Lung (tissue), 12 donors: ENCODE measurements around the gene KRT4. TPM values are rescaled to one million over a fixed set of nuclear protein-coding genes. Genes with fewer than 3 reads are reported as not detected.

Source experiments
- ATAC-seq: fragments of 200-7000 bp; cut with Tn5 transposase; one replicate; pipeline ENCODE4 v1.9.1; 2020; ENCODE audit warnings: moderate number of reproducible peaks; ENCODE audit not compliant: insufficient read depth, low FRiP score
- DNase-seq, 3 donors: peaks; one replicate each; pipeline ENCODE4 v3.0.0-alpha.2; 2013 to 2017
- H3K27ac ChIP-seq, 2 donors: one replicate each; pipeline ENCODE4 v1.5.1; 2013; ENCODE audit warnings: mild to moderate bottlenecking in 2 of 2, moderate library complexity in 2 of 2, control low read depth in 1 of 2, inconsistent platforms in 1 of 2, low read depth in 1 of 2, low read length in 1 of 2
- H3K27me3 ChIP-seq, 3 donors: one replicate each; pipeline ENCODE4 v1.5.1; 2013; ENCODE audit warnings: low read length in 2 of 3; ENCODE audit not compliant: control insufficient read depth in 3 of 3, insufficient read depth in 3 of 3
- H3K36me3 ChIP-seq, 4 donors: one replicate each; pipeline ENCODE4 v1.5.1; 2013; ENCODE audit warnings: low read length in 4 of 4, mild to moderate bottlenecking in 1 of 4, moderate library complexity in 1 of 4; ENCODE audit not compliant: control insufficient read depth in 4 of 4, insufficient read depth in 4 of 4
- H3K4me1 ChIP-seq, 5 donors: one replicate each; pipeline ENCODE4 v1.5.1; 2013; ENCODE audit warnings: low read length in 5 of 5, mild to moderate bottlenecking in 2 of 5, moderate library complexity in 1 of 5; ENCODE audit not compliant: control insufficient read depth in 5 of 5, insufficient read depth in 5 of 5
- H3K4me3 ChIP-seq: one replicate; pipeline ENCODE4 v1.5.1; 2013; ENCODE audit warnings: mild to moderate bottlenecking, control low read depth, moderate library complexity
- H3K9ac ChIP-seq, 2 donors: one replicate each; pipeline ENCODE4 v1.5.1; 2013; ENCODE audit warnings: low read length in 2 of 2, control low read depth in 1 of 2; ENCODE audit not compliant: insufficient read depth in 1 of 2
- H3K9me3 ChIP-seq, 4 donors: one replicate each; pipeline ENCODE4 v1.5.1; 2013; ENCODE audit warnings: low read length in 3 of 4, mild to moderate bottlenecking in 1 of 4, moderate library complexity in 1 of 4; ENCODE audit not compliant: control insufficient read depth in 4 of 4, insufficient read depth in 3 of 4
- WGBS, 2 donors: extraction: QIAGEN DNeasy Blood & Tissue Kit; methylation state at CpG; one replicate each; pipeline ENCODE4 v1.1.7; 2013; 5-methylcytosine and 5-hydroxymethylcytosine counted together
- polyA plus RNA-seq, 2 donors: library from polyadenylated mRNA; stranded (reverse); fragments of 200-250 nt; gene quantifications; one replicate each; pipeline ENCODE4 v1.2.1, GENCODE V29; 2013
- total RNA-seq, 2 donors: library from RNA; depleted of rRNA in 1 of 2; stranded (reverse); fragments of >200 nt in 1 of 2; gene quantifications; one replicate each; pipeline ENCODE4 v1.2.1, GENCODE V29; 2014 to 2021
- TF ChIP-seq, protein P1 (sequence below): IDR thresholded peaks from 2 replicates; pipeline ENCODE4 v1.5.1; 2012; ENCODE audit warnings: mild to moderate bottlenecking; ENCODE audit errors: control extremely low read depth, extremely low read depth
- donor health status: control.
- donor health status: control.
- donor health status: Bipolar disorder and iron deficiency.
- donor health status: healthy.
- donor health status: DM: yes; HTN: yes; CAD: no.

KRT4 gene
- total and polyA plus RNA-seq, 4 donors = 1.3 to 7.7 (median 3.4) TPM

DNA sequence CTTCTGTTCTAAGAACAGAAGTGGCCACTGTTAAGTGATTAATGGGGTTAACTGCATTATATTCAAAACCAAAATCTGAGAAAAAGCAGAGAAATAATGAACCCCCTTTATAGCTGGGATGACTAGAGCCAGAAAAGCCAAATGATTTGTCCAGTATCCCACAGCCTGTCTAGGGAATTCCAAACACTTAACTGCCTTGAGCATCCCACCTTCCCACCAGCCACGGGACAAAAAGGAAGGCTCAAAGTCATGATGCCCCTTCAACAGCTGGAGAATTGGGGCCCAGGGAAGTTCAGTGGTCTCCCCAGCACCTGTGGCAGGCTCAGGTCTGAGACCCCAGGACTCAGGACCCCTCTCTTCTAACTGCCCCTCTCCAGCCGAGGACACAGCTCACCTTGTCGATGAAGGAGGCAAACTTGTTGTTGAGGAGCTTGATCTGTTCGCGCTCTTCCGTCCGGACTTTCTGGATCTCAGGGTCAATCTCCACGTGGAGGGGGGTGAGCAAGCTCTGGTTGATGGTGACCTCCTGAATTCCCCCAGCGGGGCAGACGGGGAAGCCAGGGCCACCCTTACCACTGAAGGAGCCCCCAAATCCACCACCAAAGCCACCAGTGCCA lies 605 bp downstream of the KRT4 start:
- WGBS, 2 donors = 77 to 89% methylated on average over 10 of the region's 10 CpGs
- Histone ChIP-seq H3K9ac (no peak overlapping the region), H3K27ac (no peak overlapping the region), H3K4me1 (peaks cover 0 to 25% (median 3%) of the 10 kb centered on the region in 5 donors), H3K36me3 (no peaks in the 10 kb centered on the region), H3K4me3 (no peak overlapping the region), H3K9me3 (peaks cover 0 to 3% (median 0%) of the 10 kb centered on the region in 4 donors), H3K27me3 (peaks cover 0 to 25% (median 2%) of the 10 kb centered on the region in 3 donors)
- no peak for ATAC-seq
- no peak for DNase-seq
- TF ChIP-seq, protein P1, sequence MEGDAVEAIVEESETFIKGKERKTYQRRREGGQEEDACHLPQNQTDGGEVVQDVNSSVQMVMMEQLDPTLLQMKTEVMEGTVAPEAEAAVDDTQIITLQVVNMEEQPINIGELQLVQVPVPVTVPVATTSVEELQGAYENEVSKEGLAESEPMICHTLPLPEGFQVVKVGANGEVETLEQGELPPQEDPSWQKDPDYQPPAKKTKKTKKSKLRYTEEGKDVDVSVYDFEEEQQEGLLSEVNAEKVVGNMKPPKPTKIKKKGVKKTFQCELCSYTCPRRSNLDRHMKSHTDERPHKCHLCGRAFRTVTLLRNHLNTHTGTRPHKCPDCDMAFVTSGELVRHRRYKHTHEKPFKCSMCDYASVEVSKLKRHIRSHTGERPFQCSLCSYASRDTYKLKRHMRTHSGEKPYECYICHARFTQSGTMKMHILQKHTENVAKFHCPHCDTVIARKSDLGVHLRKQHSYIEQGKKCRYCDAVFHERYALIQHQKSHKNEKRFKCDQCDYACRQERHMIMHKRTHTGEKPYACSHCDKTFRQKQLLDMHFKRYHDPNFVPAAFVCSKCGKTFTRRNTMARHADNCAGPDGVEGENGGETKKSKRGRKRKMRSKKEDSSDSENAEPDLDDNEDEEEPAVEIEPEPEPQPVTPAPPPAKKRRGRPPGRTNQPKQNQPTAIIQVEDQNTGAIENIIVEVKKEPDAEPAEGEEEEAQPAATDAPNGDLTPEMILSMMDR = no peak

DNA sequence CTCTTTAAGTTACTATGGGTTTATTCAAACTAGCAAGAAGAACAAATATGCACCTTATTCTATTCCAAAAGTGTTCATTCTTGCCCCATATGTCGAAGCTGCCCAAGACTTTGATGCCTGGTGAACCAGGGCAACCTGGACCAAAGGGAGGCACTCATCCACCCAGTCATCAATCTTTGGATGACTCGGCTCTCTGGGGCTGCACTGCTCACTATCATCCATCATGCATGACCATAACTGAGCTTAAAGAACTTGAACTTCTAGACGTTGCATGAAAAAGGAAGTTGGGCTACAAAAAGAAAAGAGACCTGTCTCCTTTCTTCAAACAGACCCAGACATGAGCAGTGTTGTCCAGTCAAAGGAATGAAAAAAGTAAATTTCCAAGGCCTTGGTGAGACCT lies 1.2 kb downstream of the KRT4 start:
- Histone ChIP-seq H3K4me3 (no peak overlapping the region), H3K9ac (no peak overlapping the region), H3K9me3 (peaks cover 0 to 3% (median 0%) of the 10 kb centered on the region in 4 donors), H3K27ac (no peak overlapping the region), H3K27me3 (peaks cover 0 to 30% (median 2%) of the 10 kb centered on the region in 3 donors), H3K36me3 (no peaks in the 10 kb centered on the region), H3K4me1 (peaks cover 0 to 22% (median 3%) of the 10 kb centered on the region in 5 donors)
- DNase-seq = no peak
- TF ChIP-seq, protein P1 = no peak
- 45 to 47% methylated on average over 3 of the region's 3 CpGs for WGBS, 2 donors
- ATAC-seq = no peak

DNA sequence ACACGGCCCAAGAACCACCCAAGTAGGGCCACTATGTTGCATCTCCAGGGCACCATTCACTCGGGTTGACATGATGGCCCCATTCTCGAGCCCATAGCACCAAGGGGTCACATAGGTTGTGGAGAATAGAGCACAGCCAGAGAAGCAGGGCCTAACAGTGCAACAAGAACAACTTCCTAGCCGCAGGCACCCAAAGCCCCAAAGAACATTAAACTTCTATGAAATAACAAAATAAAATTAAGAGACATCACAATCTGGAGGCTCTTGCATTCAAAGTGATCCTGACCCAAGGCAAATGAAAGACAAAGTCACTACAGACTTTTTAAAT lies 1.9 kb downstream of the KRT4 start:
- H3K36me3 ChIP-seq = no peaks in the 10 kb centered on the region
- peaks cover 0 to 30% (median 2%) of the 10 kb centered on the region in 3 donors for H3K27me3 ChIP-seq
- no peak overlapping the region for H3K4me3 ChIP-seq
- TF ChIP-seq, protein P1 = no peak
- no peak for DNase-seq
- H3K9me3 ChIP-seq = peaks cover 0 to 3% (median 0%) of the 10 kb centered on the region in 4 donors
- H3K4me1 ChIP-seq = peaks cover 0 to 22% (median 3%) of the 10 kb centered on the region in 5 donors
- 59 to 84% methylated on average over 4 of the region's 4 CpGs for WGBS, 2 donors
- no peak for ATAC-seq
- no peak overlapping the region for H3K27ac ChIP-seq
- no peak overlapping the region for H3K9ac ChIP-seq
